ENCODE measurements around the gene SLK.
A peak's percentile ranks its signal among the peaks of the same experiment; 100 is the strongest.

SLK gene

DNA sequence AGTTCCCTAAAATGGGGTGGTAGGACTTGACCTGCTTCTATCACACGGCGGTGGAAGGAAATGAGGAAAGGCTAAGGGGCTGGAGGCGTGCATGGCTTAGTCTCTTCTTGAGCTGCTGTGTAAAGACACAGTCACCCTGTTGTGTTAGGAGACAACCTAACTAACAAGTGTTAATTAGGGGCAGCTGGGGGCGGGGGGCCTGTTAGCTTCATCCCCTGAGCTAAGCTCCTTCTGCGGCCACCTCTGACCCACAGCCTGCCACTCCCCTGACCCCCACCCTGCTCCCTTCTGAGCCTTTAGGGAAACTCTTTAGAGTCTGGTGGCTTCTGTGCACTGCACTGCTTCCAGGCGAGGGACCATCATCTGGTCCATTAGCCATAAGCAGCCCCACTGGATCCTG, 90.8 kb downstream of the SLK start:
- no peak for FAIRE-seq

DNA sequence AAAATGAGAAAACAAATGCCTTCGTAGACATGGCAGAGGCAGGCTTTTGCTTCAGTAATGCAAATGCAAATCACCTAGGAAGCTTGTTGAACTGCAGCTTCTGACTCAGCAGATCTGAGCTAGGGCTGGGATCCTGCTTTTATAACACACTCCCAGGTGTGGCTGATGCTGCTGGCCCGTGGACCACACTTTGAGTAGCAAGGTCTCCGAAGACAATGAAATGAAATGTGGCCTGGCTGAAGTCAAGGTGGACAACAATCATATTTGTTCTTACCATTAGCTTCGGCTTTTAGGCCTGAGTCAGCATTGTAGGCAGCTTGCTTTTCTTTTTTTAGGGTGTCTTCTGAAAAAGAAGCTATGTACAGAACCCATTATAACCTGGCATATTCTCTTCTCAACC, 92.4 kb downstream of the SLK start:
- FAIRE-seq = no peak

DNA sequence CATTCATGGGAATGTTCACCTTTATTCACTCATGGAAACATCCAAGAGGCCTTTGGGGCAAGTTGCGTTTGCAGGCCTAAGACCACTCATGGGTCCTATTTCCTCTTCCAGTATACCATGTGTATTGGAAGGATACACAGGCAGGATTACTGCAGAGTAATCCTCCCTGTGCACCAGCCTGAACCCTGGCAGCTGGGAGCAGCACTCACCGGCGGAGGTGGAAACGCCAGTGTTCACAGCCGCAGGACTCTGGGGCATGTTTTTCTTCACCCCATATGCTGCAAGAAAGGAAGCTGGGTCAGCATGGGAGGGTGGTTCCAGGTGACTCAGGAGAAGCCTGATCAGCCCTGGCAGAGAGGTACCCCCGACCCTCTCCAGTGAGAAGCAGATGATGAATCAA, 94.3 kb downstream of the SLK start:
- FAIRE-seq = no peak

- FAIRE-seq = no peak
These were observed 98.8 kb downstream of the SLK start for GRCh38 chr10:104065748-104066147.

- FAIRE-seq = no peak
These were observed 100.0 kb downstream of the SLK start for GRCh38 chr10:104066945-104067344.

- no peak for FAIRE-seq
These were observed 100.6 kb downstream of the SLK start for GRCh38 chr10:104067525-104067924.

DNA sequence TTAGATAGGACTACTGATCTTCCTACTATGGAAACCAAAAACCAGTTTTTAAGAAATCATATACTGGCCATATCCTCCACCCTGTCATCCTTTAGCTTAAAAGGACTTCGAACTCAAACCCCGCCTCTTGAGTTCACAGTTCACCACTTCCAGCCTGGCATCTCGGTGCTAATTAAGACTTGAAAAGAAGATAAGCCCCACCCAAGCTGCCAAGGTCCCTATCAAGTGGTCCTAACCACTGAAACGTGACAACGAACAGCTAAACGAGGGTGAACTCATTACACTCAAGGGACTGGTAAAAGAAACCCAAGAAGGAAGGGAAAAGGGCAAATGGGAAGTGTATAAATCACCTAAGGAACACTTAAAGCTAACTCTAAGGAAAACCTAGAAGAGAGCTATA, 102.7 kb downstream of the SLK start:
- FAIRE-seq = no peak

GRCh38 chr10:104072786-104073185, 105.8 kb downstream of the SLK start:
- FAIRE-seq = no peak

- no peak for FAIRE-seq
These were observed 107.6 kb downstream of the SLK start for GRCh38 chr10:104074505-104074904.

DNA sequence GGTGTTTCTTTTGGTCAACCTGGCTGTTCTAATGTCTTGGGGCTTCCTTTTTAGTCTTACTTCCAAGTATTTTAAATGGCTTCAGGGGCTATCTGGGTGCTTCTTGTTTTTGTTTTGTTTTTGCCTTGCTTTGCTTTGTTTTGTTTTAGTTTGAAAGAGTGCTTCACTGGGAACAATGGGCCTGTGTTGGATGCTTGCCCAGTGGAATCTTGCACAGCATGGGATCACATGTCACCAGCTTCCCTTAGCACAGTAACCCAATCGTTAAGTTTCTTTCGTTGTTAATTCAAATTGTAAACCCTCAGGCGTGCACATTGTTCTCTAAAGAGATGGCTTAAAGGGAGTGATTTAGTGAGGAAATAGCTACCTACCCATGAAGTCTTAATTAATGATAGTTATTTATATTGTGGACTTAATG, 109.8 kb downstream of the SLK start:
- FAIRE-seq = peak; percentile 93

- FAIRE-seq = no peak
These were observed 110.3 kb downstream of the SLK start for GRCh38 chr10:104077247-104077646.

DNA sequence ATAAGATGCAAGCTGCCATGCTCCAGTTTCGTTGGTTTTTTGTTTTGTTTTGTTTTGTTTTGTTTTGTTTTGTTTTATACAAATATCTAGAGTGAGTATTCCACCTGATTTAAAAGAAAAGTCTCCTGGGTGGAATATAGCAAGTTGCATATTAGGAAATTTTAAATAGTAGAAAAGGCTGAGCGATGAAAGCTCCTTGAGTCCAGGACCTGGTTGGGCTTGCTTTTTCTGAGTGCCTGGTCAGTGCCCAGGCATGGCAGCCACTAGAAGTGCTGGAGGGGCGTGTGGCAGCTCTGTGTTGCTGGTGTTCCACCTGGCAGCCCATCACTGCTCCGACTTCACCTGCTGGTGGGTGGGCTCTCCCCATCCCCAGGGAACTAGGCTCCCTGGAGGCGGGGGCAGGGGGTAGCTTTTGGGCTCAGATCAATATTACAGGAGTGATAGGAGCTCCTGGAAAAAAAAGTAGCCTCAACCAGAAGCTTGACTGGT, 110.8 kb downstream of the SLK start:
- no peak for FAIRE-seq

Measured in endometrium (tissue), 2 donors.